Islet precursor cell (in vitro differentiated cells): ENCODE data around the gene FRG2C.
"Not testable (repeated sequence)": the region's sequence is repeated elsewhere in the genome, so short reads cannot be mapped to it uniquely, and the experiment has no call there.

ENCODE experiments used
- DNase-seq: peaks from one replicate; pipeline ENCODE4 v3.0.0-alpha.2; 2018

FRG2C gene

GRCh38 chr3:75664028-75664427 is at the start of gene FRG2C:
FRG2C (plus strand) TSS chr3:75664328; CDS start chr3:75664380, 52 bp downstream.
- not testable (repeated sequence) for DNase-seq

GRCh38 chr3:75618666-75619305 is 45.3 kb upstream of the FRG2C start:
- peak; percentile 82 for DNase-seq

GRCh38 chr3:75619481-75620031 is 44.6 kb upstream of the FRG2C start:
- DNase-seq: not testable (repeated sequence)

GRCh38 chr3:75621772-75622171 is 42.4 kb upstream of the FRG2C start:
- not testable (repeated sequence) for DNase-seq

- DNase-seq: not testable (repeated sequence)
Observed at GRCh38 chr3:75623656-75624055, 40.5 kb upstream of the FRG2C start.

- DNase-seq: peak; percentile 30
Observed at GRCh38 chr3:75630887-75631535, 33.1 kb upstream of the FRG2C start.

GRCh38 chr3:75631541-75631940 is 32.6 kb upstream of the FRG2C start:
- peak; percentile 30 for DNase-seq

GRCh38 chr3:75638947-75639346 is 25.2 kb upstream of the FRG2C start:
- not testable (repeated sequence) for DNase-seq

- DNase-seq: peak; percentile 97
Observed at GRCh38 chr3:75641107-75641517, 23.0 kb upstream of the FRG2C start.

- DNase-seq: not testable (repeated sequence)
Observed at GRCh38 chr3:75643031-75643800, 20.9 kb upstream of the FRG2C start.

- not testable (repeated sequence) for DNase-seq
Observed at GRCh38 chr3:75645548-75645947, 18.6 kb upstream of the FRG2C start.

GRCh38 chr3:75650191-75650590 is 13.9 kb upstream of the FRG2C start:
- DNase-seq: no peak

GRCh38 chr3:75655101-75655904 is 8.8 kb upstream of the FRG2C start:
- DNase-seq: not testable (repeated sequence)

- DNase-seq: not testable (repeated sequence)
Observed at GRCh38 chr3:75655956-75656355, 8.2 kb upstream of the FRG2C start.

GRCh38 chr3:75658411-75659107 is 5.6 kb upstream of the FRG2C start:
- DNase-seq: peak; percentile 78

GRCh38 chr3:75659108-75659433 is 5.1 kb upstream of the FRG2C start:
- DNase-seq: not testable (repeated sequence)

GRCh38 chr3:75665626-75666025 is 1.5 kb downstream of the FRG2C start:
- not testable (repeated sequence) for DNase-seq

- DNase-seq: peak; percentile 67
Observed at GRCh38 chr3:75667757-75668701, 3.9 kb downstream of the FRG2C start.

GRCh38 chr3:75668759-75669347 is 4.7 kb downstream of the FRG2C start:
- DNase-seq: not testable (repeated sequence)
